Natural killer cell (primary cell): Measurements from ENCODE around the gene KCNG3. TPM values are rescaled to one million over a fixed set of nuclear protein-coding genes. Genes with fewer than 3 reads are reported as not detected.

ENCODE experiments used
- ATAC-seq, 3 donors: fragments of 150-1000 bp in 2 of 3; fragments of 200-7000 bp in 1 of 3; cut with Tn5 transposase; 1 replicate in 1 of 3; 2 replicates in 2 of 3; pipeline ENCODE4 v1.10.0; 2021; ENCODE audit warnings: mild to moderate bottlenecking in 2 of 3, moderate library complexity in 2 of 3
- DNase-seq, 2 donors: peaks; one replicate each; pipeline versions ENCODE4 v3.0.0 to v3.0.0-alpha.2; 2013 to 2021; ENCODE audit warnings: mixed read lengths in 1 of 2
- H3K27ac ChIP-seq: one replicate; pipeline ENCODE4 v1.5.1; 2013; ENCODE audit warnings: mild to moderate bottlenecking, low read length
- H3K27me3 ChIP-seq: one replicate; pipeline ENCODE4 v1.6.1; 2013; ENCODE audit warnings: low read length; ENCODE audit not compliant: control insufficient read depth, insufficient read depth
- H3K36me3 ChIP-seq: one replicate; pipeline ENCODE4 v1.6.1; 2013; ENCODE audit warnings: low read length; ENCODE audit not compliant: control insufficient read depth, insufficient read depth
- H3K4me1 ChIP-seq: one replicate; pipeline ENCODE4 v1.6.1; 2013; ENCODE audit warnings: low read length; ENCODE audit not compliant: control insufficient read depth, insufficient read depth
- H3K4me3 ChIP-seq: one replicate; pipeline ENCODE4 v1.5.1; 2013; ENCODE audit warnings: low read length
- H3K9me3 ChIP-seq: one replicate; pipeline ENCODE4 v1.6.1; 2013; ENCODE audit warnings: low read length; ENCODE audit not compliant: control insufficient read depth, insufficient read depth
- H3K27ac Mint-ChIP-seq, 2 donors: one replicate each; pipeline ENCODE4 v1.8.0; 2022; ENCODE audit warnings: mild to moderate bottlenecking in 2 of 2, mixed read lengths in 2 of 2, moderate library complexity in 1 of 2
- H3K27me3 Mint-ChIP-seq, 2 donors: one replicate each; pipeline ENCODE4 v1.8.0; 2022; ENCODE audit warnings: low read depth in 2 of 2, mixed read lengths in 2 of 2
- H3K36me3 Mint-ChIP-seq: one replicate; pipeline ENCODE4 v1.8.0; 2022; ENCODE audit warnings: mixed read lengths
- H3K4me1 Mint-ChIP-seq, 2 donors: one replicate each; pipeline ENCODE4 v1.8.0; 2022; ENCODE audit warnings: mixed read lengths in 2 of 2
- H3K4me3 Mint-ChIP-seq: one replicate; pipeline ENCODE4 v1.8.0; 2022; ENCODE audit warnings: mild to moderate bottlenecking, moderate library complexity, mixed read lengths
- H3K9me3 Mint-ChIP-seq, 2 donors: one replicate each; pipeline ENCODE4 v1.8.0; 2022; ENCODE audit warnings: mixed read lengths in 2 of 2
- WGBS: methylation state at CpG from one replicate; pipeline ENCODE4 v1.1.7; 2013; ENCODE audit warnings: missing lambda C conversion rate; ENCODE audit not compliant: insufficient coverage; 5-methylcytosine and 5-hydroxymethylcytosine counted together
- intact Hi-C: fragments of 100-400 bp; cut with micrococcal nuclease; formaldehyde crosslinking; loops from one replicate; pipeline ENCODE4 v1.14.2; 2022
- total RNA-seq, 4 donors: library from RNA; stranded (reverse); fragments of 120-200 nt in 1 of 4; gene quantifications; one replicate each; pipeline versions ENCODE4 v1.2.3 to v1.2.4, GENCODE V29; 2013 to 2022
- TF ChIP-seq, protein P1 (sequence below): fragments of 200-600 bp; IDR thresholded peaks from one replicate; pipeline ENCODE4 v1.8.0; 2022; ENCODE audit warnings: antibody characterized with exemption

The KCNG3 gene
- total RNA-seq, 3 donors from 2014 or later (not counting 1 experiment from before 2014, with no cell fraction given) = not detected

DNA sequence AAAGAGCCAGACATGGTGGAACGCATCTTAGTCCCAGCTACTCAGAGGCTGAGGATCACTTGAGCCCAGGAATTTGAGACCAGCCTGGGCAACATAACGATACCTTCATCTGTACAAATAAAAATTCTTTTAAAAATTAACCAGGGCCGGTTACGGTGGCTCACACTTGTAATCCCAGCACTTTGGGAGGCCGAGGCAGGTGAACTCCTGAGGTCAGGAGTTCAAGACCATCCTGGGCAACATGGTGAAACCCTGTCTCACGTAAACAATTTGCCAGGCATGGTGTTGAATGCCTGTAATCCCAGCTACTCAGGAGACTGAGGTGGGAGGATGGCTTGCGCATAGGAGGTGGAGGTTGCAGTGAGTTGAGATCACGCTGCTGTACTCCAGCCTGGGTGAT, 25.8 kb upstream of the KCNG3 start:
- Histone ChIP-seq H3K4me3 (no peak overlapping the region), H3K4me1 (no peaks in the 10 kb centered on the region), H3K36me3 (no peaks in the 10 kb centered on the region), H3K27me3 (no peaks in the 10 kb centered on the region), H3K9me3 (no peaks in the 10 kb centered on the region), H3K27ac (no peak overlapping the region)
- intact Hi-C loops = no loop called here
- Mint-ChIP-seq H3K9me3 (no peaks in the 10 kb centered on the region), H3K4me1 (no peaks in the 10 kb centered on the region), H3K27ac (no peak overlapping the region), H3K27me3 (peaks cover 0 to 3% of the 10 kb centered on the region in 2 donors), H3K4me3 (no peak overlapping the region), H3K36me3 (no peaks in the 10 kb centered on the region)
- 94% methylated on average over 8 of the region's 8 CpGs for WGBS
- no peak for ATAC-seq
- no peak for DNase-seq
- TF ChIP-seq, protein P1, sequence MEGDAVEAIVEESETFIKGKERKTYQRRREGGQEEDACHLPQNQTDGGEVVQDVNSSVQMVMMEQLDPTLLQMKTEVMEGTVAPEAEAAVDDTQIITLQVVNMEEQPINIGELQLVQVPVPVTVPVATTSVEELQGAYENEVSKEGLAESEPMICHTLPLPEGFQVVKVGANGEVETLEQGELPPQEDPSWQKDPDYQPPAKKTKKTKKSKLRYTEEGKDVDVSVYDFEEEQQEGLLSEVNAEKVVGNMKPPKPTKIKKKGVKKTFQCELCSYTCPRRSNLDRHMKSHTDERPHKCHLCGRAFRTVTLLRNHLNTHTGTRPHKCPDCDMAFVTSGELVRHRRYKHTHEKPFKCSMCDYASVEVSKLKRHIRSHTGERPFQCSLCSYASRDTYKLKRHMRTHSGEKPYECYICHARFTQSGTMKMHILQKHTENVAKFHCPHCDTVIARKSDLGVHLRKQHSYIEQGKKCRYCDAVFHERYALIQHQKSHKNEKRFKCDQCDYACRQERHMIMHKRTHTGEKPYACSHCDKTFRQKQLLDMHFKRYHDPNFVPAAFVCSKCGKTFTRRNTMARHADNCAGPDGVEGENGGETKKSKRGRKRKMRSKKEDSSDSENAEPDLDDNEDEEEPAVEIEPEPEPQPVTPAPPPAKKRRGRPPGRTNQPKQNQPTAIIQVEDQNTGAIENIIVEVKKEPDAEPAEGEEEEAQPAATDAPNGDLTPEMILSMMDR = no peak

DNA sequence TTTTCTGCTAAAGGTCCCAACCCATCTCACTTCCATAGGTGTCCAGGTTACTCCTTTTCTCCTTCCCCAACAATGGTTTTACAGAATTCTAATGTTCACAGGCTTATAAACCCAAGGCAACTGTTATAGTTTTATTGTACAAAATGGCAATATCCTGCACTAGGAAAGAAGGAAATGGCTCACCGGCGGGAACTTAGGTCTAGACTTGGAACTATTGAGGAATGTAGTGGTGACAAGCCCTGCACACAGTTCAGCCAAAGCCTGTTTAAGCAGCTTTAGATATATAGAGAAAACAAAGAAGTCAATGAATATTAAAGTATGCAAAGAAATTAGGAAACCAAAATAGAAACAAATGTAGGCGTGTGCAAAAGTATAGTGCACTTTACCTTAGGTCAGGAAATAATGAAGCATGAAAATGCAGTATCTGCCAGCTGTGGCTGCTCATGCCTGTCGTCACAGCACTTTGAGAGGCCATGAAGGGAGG, 22.7 kb upstream of the KCNG3 start:
- Mint-ChIP-seq H3K9me3 (no peaks in the 10 kb centered on the region), H3K27ac (no peak overlapping the region), H3K27me3 (peaks cover 9% of the 10 kb centered on the region in 2 donors), H3K4me1 (no peaks in the 10 kb centered on the region), H3K36me3 (no peaks in the 10 kb centered on the region), H3K4me3 (no peak overlapping the region)
- Histone ChIP-seq H3K4me1 (no peaks in the 10 kb centered on the region), H3K27ac (no peak overlapping the region), H3K4me3 (no peak overlapping the region), H3K27me3 (no peaks in the 10 kb centered on the region), H3K36me3 (no peaks in the 10 kb centered on the region), H3K9me3 (no peaks in the 10 kb centered on the region)
- TF ChIP-seq, protein P1 = no peak
- DNase-seq = no peak
- WGBS = 82% methylated on average over 4 of the region's 4 CpGs
- intact Hi-C loops = no loop called here
- ATAC-seq = no peak

DNA sequence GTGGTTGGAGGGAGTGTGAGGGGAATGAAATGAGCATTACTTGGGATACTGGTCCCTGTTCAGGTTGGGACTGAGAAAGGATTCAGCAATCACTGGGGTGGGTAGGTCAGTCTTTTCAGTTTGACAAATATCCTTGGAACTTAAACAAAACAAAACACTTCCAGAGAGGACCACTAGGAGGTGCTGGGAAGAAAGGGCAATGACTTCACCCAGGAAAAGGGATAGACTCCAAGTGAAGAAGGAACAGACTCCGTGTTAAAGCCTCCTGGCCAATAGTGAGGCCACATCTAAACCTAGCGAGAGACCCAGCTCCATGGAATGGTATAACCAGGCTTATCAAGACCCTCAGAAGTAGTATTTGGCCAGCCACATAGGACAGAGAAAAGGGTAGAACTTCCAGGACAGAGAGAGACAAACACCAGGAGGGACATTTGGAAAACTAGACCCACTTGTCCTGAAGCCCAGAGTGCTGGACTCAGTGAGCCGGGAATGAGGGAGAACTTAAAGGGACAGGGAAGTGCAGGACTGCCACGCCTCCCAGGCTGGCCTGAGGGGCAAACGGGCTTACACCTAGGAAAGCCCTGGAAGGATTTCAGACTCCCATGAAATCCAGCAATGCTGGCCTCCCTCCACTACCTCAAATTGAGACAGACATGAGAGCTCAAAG, 19.6 kb upstream of the KCNG3 start:
- no peaks in the 10 kb centered on the region for H3K4me1 Mint-ChIP-seq
- Histone ChIP-seq H3K36me3 (no peaks in the 10 kb centered on the region), H3K27me3 (no peaks in the 10 kb centered on the region), H3K27ac (no peak overlapping the region), H3K4me3 (no peak overlapping the region), H3K4me1 (no peaks in the 10 kb centered on the region), H3K9me3 (no peaks in the 10 kb centered on the region)
- TF ChIP-seq, protein P1 = peak; percentile 34
- DNase-seq (peak in 1 of 2 donors; percentile 55), ATAC-seq (no peak)
- H3K4me3 Mint-ChIP-seq = no peak overlapping the region
- no peaks in the 10 kb centered on the region for H3K9me3 Mint-ChIP-seq
- WGBS = 72% methylated on average over 5 of the region's 5 CpGs
- intact Hi-C loops = loop anchor here (1.0 kb wide), 1 partner anchor 150 kb away; no protein-coding TSS in a partner anchor
- H3K36me3 Mint-ChIP-seq = no peaks in the 10 kb centered on the region
- H3K27ac Mint-ChIP-seq = no peak overlapping the region
- H3K27me3 Mint-ChIP-seq = peaks cover 6 to 19% of the 10 kb centered on the region in 2 donors
